Activated T-cell treated with anti-CD3 and anti-CD28 coated beads, Interleukin-2, amount 50 U/mL, for 24 hours (primary cell): ENCODE measurements around the gene EVA1A.

Experiments used
- DNase-seq: peaks from one replicate; pipeline ENCODE4 v3.0.0-alpha.2; 2020
- H3K27ac Mint-ChIP-seq: 2 replicates; pipeline ENCODE4 v1.8.0; 2020; ENCODE audit warnings: mild to moderate bottlenecking, mixed read lengths
- H3K27me3 Mint-ChIP-seq: 2 replicates; pipeline ENCODE4 v1.8.0; 2020; ENCODE audit warnings: mixed read lengths
- H3K36me3 Mint-ChIP-seq: 2 replicates; pipeline ENCODE4 v1.8.0; 2020; ENCODE audit warnings: low read depth, mixed read lengths
- H3K4me1 Mint-ChIP-seq: 2 replicates; pipeline ENCODE4 v1.8.0; 2020; ENCODE audit warnings: low read depth, mixed read lengths
- H3K4me3 Mint-ChIP-seq: 2 replicates; pipeline ENCODE4 v1.8.0; 2020; ENCODE audit warnings: mild to moderate bottlenecking, moderate library complexity, mixed read lengths
- H3K9me3 Mint-ChIP-seq: 2 replicates; pipeline ENCODE4 v1.8.0; 2020; ENCODE audit warnings: mixed read lengths

EVA1A gene

GRCh38 chr2:75560768-75561565 lies at the start of gene EVA1A:
EVA1A (minus strand) TSS chr2:75560939; CDS start chr2:75518140, 42,799 bp downstream.
- peak; percentile 34 for DNase-seq
- H3K36me3 Mint-ChIP-seq: no peaks in the 10 kb centered on the region
- H3K9me3 Mint-ChIP-seq: no peaks in the 10 kb centered on the region
- peaks cover 73% of the 10 kb centered on the region for H3K27me3 Mint-ChIP-seq
- H3K4me3 Mint-ChIP-seq: peak within 1 kb of the TSS; percentile 76
- H3K4me1 Mint-ChIP-seq: peaks cover 21% of the 10 kb centered on the region
- H3K27ac Mint-ChIP-seq: peak within 1 kb of the TSS; percentile 53

- DNase-seq: no peak
- Mint-ChIP-seq H3K27ac (no peak overlapping the region), H3K4me1 (no peaks in the 10 kb centered on the region), H3K36me3 (no peaks in the 10 kb centered on the region), H3K27me3 (peaks cover 71% of the 10 kb centered on the region), H3K9me3 (no peaks in the 10 kb centered on the region), H3K4me3 (no peak overlapping the region)
Observed at GRCh38 chr2:75609937-75610508, 49.3 kb upstream of the EVA1A start.

DNA sequence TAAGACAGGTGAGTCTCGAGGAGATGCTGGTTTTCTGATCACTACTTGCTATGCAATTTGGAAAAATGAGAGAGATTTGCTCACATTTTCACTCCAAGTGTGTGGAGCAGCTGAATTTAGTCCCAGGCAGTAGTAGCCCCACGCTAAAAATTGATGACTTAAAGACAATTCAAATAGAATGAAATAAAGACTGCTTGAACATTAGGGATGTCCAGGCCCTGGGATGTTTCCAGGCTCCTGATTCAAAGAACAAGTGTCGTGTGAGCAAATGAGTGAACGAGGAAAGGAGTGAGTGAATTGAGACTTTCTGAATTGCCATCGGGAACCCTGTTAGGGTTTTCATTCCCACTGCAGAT lies 48.6 kb upstream of the EVA1A start:
- Mint-ChIP-seq H3K27me3 (peaks cover 77% of the 10 kb centered on the region), H3K4me3 (no peak overlapping the region), H3K27ac (no peak overlapping the region), H3K9me3 (no peaks in the 10 kb centered on the region), H3K4me1 (no peaks in the 10 kb centered on the region), H3K36me3 (no peaks in the 10 kb centered on the region)
- no peak for DNase-seq

DNA sequence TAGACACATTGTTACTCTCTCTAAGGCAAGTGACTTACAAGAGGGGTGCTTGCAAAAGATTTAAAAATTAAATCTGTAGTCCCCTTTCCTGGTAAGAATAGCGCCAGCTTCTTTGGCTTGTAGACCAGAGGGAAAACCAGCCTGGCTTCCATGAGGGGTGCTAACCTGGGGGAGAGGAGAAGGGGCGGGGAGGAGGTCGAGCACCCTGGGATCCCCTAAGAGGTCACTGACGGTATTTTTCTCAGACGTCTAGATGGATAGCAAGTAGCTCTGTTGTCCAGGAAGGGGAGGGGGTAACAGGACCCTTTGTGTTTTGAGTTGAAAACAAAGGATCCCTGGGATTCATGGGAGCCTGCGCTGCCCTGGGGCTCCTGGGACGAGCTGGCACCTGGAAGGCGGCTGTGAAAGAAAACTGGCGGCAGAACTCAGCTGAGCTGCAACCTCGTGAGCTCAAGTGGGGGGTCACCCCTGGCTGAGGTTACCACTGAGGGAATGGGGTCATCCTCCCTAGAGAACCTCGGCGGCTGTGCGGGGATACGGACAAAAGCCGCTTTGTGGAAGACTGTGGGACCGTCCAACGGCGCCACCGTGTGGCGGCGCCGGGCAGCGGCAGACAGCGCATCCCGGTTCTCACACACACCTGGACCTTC lies 48.1 kb upstream of the EVA1A start:
- Mint-ChIP-seq H3K27me3 (peaks cover 81% of the 10 kb centered on the region), H3K36me3 (no peaks in the 10 kb centered on the region), H3K4me1 (no peaks in the 10 kb centered on the region), H3K27ac (no peak overlapping the region), H3K4me3 (no peak overlapping the region), H3K9me3 (no peaks in the 10 kb centered on the region)
- DNase-seq: peak; percentile 67

- Mint-ChIP-seq H3K4me1 (no peaks in the 10 kb centered on the region), H3K36me3 (no peaks in the 10 kb centered on the region), H3K9me3 (no peaks in the 10 kb centered on the region), H3K27ac (no peak overlapping the region), H3K4me3 (no peak overlapping the region), H3K27me3 (peaks cover 82% of the 10 kb centered on the region)
- no peak for DNase-seq
Observed at GRCh38 chr2:75607988-75608683, 47.4 kb upstream of the EVA1A start.

GRCh38 chr2:75607400-75607798 lies 46.7 kb upstream of the EVA1A start:
- no peaks in the 10 kb centered on the region for H3K36me3 Mint-ChIP-seq
- no peak overlapping the region for H3K4me3 Mint-ChIP-seq
- H3K27ac Mint-ChIP-seq: no peak overlapping the region
- H3K27me3 Mint-ChIP-seq: peaks cover 79% of the 10 kb centered on the region
- H3K4me1 Mint-ChIP-seq: no peaks in the 10 kb centered on the region
- no peaks in the 10 kb centered on the region for H3K9me3 Mint-ChIP-seq
- no peak for DNase-seq

GRCh38 chr2:75606761-75607399 lies 46.1 kb upstream of the EVA1A start:
- Mint-ChIP-seq H3K9me3 (no peaks in the 10 kb centered on the region), H3K36me3 (no peaks in the 10 kb centered on the region), H3K27ac (no peak overlapping the region), H3K27me3 (peaks cover 73% of the 10 kb centered on the region), H3K4me1 (no peaks in the 10 kb centered on the region), H3K4me3 (no peak overlapping the region)
- no peak for DNase-seq

DNA sequence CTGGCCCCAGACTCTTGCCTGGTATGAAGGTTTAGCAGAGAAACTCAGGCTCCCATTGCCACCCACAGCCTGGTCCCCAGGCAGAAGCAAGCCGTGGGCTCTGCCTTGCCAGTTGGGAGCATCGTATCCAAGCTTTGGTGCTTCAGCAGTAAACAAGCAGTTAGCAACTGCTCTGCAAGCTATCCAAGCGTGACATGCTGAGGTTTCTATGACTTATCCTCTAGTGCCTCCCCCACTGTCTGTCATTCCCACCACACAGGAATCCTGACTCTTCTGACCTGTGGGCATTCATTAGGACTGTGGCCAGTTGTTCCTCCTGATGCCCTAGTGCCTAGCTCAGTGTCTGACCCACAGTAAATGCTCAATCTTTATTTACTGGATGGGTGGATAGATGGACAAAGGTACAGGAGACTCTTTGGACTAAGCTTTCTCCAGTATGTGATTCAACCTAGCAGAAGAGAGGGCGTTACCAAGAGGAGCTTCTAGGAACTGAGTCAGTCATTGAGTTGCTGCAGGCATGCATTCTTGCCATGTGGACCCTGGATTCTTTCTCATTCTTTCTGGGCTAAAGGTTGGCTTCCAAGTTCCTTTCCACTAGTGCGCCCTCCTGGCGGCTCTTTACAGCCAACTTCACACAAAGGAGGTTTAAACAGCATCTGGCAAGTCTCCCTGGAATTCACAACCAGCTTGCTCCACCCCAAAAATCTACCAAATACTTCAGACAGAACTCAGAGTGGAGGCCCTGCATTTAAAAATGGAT lies 45.2 kb upstream of the EVA1A start:
- no peak for DNase-seq
- Mint-ChIP-seq H3K9me3 (no peaks in the 10 kb centered on the region), H3K4me3 (no peak overlapping the region), H3K27ac (no peak overlapping the region), H3K4me1 (no peaks in the 10 kb centered on the region), H3K27me3 (peaks cover 69% of the 10 kb centered on the region), H3K36me3 (no peaks in the 10 kb centered on the region)

DNA sequence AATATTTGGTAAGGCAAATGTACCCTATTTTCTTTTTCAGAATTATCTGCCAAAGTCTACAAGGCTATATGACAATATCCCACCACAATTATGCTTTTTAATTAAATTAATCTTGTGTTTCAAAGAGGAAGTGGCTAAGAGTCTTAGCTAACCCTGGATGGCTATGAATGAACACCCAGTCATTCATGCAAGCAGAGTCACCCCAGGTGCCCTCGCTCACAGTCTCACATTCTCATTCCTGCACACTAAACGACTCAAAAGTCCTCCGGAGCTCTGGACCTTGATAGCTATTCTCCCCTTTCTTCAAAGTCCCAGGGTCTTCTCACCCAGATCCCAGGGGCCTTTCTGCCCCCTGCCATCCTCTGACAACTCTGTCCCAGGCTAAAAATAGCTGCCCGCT lies 43.7 kb upstream of the EVA1A start:
- Mint-ChIP-seq H3K9me3 (no peaks in the 10 kb centered on the region), H3K27ac (no peak overlapping the region), H3K4me1 (no peaks in the 10 kb centered on the region), H3K27me3 (peaks cover 60% of the 10 kb centered on the region), H3K4me3 (no peak overlapping the region), H3K36me3 (no peaks in the 10 kb centered on the region)
- no peak for DNase-seq

DNA sequence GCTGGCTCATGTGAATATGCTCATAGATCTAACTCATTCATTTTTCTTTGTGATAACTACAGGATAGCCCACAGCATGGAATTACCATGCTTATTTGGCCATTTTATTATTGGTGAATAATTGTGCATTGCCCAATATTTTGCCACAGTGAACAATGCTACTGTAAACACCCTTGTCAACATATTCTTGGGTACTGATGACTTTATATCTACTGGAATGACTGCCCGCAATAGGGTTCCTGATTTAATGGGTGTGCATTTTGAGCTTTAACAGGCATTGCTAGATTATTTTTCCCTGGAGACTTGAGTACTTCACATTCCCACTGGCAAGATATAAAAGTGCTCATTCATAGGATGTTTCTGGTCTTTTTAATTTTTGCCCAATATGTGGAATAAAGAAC lies 42.7 kb upstream of the EVA1A start:
- H3K36me3 Mint-ChIP-seq: no peaks in the 10 kb centered on the region
- H3K4me1 Mint-ChIP-seq: no peaks in the 10 kb centered on the region
- H3K27ac Mint-ChIP-seq: no peak overlapping the region
- DNase-seq: no peak
- H3K9me3 Mint-ChIP-seq: no peaks in the 10 kb centered on the region
- H3K4me3 Mint-ChIP-seq: no peak overlapping the region
- H3K27me3 Mint-ChIP-seq: peaks cover 50% of the 10 kb centered on the region

GRCh38 chr2:75602724-75603342 lies 42.1 kb upstream of the EVA1A start:
- DNase-seq: no peak
- H3K4me3 Mint-ChIP-seq: no peak overlapping the region
- H3K27ac Mint-ChIP-seq: no peak overlapping the region
- no peaks in the 10 kb centered on the region for H3K36me3 Mint-ChIP-seq
- no peaks in the 10 kb centered on the region for H3K4me1 Mint-ChIP-seq
- H3K27me3 Mint-ChIP-seq: peaks cover 43% of the 10 kb centered on the region
- H3K9me3 Mint-ChIP-seq: no peaks in the 10 kb centered on the region

DNA sequence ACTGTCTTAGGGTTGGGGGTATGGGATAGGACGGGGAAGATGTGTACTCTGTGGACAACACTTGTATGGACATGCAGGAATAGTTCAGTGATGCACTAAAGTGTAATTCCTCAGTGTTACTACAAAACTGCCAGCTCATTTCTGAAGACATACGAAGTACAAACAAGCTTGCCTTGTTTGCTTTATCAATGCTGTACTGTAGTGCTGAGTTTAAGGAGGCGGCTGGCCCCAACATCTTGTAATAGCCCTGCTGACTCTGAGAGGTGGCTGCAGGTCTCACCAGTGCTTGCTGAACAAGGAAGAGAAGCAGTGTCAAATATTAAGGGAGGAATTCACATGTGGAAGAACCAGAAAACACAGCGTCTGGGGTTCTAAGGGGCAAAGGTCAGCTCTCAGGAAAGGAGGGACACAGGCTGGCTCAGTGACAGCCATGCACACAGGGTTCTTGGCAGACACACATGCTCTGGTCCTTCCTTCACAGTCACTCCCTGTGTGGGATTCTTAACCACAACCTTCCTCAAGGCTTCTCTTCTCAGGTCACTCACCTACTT lies 39.8 kb upstream of the EVA1A start:
- Mint-ChIP-seq H3K9me3 (no peaks in the 10 kb centered on the region), H3K36me3 (no peaks in the 10 kb centered on the region), H3K4me1 (no peaks in the 10 kb centered on the region), H3K4me3 (no peak overlapping the region), H3K27ac (no peak overlapping the region), H3K27me3 (peaks cover 23% of the 10 kb centered on the region)
- no peak for DNase-seq

DNA sequence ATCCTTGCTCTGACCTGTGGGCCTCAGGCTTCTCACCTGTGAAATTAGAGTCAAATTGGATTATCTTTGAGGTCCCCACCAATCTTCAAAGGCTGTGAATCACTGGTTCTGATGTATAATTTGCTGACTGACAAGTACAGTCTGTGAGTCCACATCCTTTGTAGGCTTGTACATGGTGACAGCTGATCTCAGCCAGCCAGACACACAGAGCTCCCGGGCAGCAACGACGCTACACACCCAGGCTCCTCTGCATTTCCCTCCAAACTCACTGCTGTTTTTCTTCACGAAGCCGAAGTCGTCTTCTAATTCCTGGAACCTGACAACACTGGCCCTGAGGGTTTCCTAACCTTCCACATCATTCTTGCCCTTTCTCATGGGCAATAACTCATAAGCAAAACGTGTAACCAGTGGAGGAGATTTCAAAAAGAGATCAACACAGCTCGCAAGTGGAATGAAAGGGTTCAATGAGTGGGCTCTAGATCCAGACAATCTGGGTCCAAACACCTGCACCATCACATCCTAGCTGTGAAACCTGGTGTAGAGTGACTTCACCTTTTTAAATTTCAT lies 37.9 kb upstream of the EVA1A start:
- no peak for DNase-seq
- Mint-ChIP-seq H3K27me3 (peaks cover 6% of the 10 kb centered on the region), H3K27ac (no peak overlapping the region), H3K4me3 (no peak overlapping the region), H3K9me3 (no peaks in the 10 kb centered on the region), H3K4me1 (no peaks in the 10 kb centered on the region), H3K36me3 (no peaks in the 10 kb centered on the region)
